Fibroblast of villous mesenchyme (primary cell): Measurements from ENCODE around the gene MAST4. TPM values are rescaled to one million over a fixed set of nuclear protein-coding genes. Genes with fewer than 3 reads are reported as not detected.
"Not testable (repeated sequence)": the region's sequence is repeated elsewhere in the genome, so short reads cannot be mapped to it uniquely, and the experiment has no call there.

Source experiments
- DNase-seq: peaks from one replicate; pipeline ENCODE4 v3.0.0-alpha.2; 2010; ENCODE audit warnings: low read depth
- H3K4me3 ChIP-seq: 2 replicates; pipeline ENCODE4 v1.5.1; 2011; ENCODE audit warnings: low read depth, mild to moderate bottlenecking, low read length
- total RNA-seq: library from RNA; depleted of rRNA; stranded (reverse); fragments of >200 nt; gene quantifications from 2 replicates; pipeline ENCODE4 v1.2.3, GENCODE V29; 2012
- TF ChIP-seq, protein P1 (sequence below): IDR thresholded peaks from 2 replicates; pipeline ENCODE4 v1.5.1; 2012; ENCODE audit warnings: low read depth, mild to moderate bottlenecking, low read length; ENCODE audit not compliant: insufficient read depth

Gene MAST4
- total RNA-seq, 1 donor = 8.2 TPM

DNA sequence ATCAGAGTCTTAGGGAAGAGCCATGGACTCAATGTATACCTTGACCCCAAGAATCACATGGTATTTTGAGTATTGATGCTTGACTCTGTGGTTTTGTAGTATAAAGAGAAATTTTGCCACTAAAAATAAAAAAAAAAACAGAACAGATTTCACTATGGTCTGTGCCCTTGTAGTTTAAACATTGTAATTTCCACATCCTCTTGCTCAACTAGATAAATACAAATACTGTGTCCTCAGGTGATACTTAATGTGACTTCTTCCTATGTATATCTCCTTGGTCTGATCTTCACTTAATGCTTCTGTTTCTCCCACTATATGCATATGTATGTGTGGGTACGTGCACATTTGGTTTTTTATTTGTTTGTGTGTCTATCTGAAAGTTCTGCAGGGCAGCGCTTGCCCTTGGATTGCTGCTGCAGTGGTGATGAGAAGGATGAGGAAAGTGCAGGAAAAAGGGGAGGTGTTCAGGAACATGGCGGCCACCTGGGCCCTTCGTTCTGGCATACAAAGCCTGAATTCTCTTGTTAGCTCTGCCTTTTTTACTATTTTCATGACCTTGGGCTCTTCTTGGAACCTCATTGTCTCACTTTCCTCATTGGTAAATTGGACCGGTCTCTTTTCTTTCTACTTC, 222.2 kb downstream of the MAST4 start:
- TF ChIP-seq, protein P1, sequence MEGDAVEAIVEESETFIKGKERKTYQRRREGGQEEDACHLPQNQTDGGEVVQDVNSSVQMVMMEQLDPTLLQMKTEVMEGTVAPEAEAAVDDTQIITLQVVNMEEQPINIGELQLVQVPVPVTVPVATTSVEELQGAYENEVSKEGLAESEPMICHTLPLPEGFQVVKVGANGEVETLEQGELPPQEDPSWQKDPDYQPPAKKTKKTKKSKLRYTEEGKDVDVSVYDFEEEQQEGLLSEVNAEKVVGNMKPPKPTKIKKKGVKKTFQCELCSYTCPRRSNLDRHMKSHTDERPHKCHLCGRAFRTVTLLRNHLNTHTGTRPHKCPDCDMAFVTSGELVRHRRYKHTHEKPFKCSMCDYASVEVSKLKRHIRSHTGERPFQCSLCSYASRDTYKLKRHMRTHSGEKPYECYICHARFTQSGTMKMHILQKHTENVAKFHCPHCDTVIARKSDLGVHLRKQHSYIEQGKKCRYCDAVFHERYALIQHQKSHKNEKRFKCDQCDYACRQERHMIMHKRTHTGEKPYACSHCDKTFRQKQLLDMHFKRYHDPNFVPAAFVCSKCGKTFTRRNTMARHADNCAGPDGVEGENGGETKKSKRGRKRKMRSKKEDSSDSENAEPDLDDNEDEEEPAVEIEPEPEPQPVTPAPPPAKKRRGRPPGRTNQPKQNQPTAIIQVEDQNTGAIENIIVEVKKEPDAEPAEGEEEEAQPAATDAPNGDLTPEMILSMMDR = no peak
- DNase-seq = no peak
- no peak overlapping the region for H3K4me3 ChIP-seq

DNA sequence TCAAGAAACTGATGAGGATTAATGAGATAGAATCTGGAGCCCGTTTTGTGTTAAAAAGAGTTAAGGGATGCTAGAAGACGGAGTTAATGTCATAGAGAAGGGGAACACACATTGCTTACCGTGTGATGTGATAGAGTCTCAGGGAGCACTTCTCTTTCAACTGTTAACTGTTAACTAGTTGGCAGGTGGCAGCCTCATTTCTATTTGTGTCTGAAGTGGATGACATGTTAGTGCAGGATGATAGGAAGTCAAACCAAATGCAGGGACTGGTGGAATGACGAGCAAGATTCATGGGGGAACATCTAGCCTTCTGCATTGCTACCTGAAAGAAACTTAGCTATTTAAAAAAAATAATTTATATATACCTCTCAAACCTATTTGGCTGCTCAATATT, 222.7 kb downstream of the MAST4 start:
- no peak for DNase-seq
- H3K4me3 ChIP-seq = no peak overlapping the region
- TF ChIP-seq, protein P1 = no peak

DNA sequence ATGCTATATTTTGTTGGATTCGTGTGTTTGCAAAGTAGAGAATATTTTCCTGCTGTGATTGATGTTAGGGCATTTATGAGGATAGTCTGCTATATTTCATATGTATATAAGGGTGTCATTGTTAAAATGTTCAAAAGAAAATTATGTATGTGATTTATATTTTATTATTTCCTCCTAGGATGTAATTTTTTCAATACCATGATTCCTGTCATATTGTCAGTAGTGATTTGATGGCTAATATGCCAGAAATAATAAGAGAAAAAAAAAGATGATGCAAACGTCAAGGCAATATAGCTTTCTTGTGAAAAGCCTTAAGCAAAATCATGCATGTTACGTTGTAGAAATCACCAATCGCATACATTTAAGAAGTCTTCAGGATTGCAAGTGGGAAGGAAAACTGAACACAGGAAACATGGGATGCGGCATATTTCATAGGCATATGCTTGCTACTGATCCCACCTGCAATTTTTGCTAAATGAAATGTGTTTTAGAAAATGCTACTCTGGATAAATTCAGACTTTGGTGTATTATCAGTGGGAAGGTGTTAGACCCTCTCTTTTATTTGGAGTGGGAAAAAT, 224.5 kb downstream of the MAST4 start:
- DNase-seq = no peak
- no peak overlapping the region for H3K4me3 ChIP-seq
- TF ChIP-seq, protein P1 = no peak

DNA sequence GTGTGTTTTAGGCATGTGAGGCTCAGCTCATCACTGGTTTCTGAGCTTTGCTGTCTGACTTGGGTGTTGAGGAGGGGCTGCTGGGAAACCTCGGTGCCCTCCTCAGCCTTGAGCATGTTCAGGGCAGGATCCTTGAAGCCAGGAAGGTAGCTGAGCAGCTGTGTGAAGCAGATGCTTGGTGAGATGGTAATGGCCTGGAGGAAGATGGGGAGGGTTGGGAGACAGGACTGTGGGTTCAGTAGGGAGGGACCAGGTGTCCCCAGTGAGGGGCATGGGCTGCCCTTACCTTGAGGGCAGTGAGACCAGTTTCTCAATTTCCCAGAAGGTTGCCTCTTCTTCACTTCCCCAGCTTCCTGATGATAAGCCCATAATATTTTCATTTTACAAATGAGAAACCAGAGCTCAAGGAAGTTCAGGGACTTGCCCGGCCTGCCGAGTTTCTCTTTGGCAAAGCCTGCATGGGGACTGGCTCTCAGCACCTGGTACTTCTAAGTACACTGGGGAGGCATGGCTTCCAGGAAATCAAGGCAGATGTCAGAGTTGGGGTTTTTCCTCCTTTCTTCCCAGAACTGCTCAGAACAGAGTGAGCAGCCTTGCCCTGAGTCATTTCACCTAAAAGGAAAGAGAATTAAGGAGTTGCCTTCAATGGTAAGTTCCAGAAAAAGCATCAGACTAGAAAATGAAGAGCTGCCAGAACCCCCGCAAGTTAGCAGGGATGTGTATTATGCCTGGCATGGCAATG, 225.7 kb downstream of the MAST4 start:
- DNase-seq = no peak
- no peak overlapping the region for H3K4me3 ChIP-seq
- TF ChIP-seq, protein P1 = no peak

DNA sequence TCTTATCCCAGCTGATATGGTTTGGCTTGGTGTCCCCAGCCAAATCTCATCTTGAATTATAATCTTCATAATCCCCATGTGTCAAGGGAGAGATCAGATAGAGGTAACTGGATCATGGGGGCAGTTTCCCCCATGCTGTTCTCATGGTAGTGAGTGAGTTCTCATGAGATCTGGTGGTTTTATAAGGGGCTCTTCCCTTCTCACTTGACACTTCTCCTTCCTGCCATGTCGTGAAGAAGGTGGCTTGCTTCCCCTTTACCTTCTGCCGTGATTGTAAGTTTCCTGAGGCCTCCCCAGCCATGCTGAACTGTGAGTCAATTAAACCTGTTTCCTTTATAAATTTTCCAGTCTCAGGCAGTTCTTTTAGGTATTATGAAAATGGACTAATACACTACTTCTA, 226.7 kb downstream of the MAST4 start:
- DNase-seq, H3K4me3 ChIP-seq: not testable (repeated sequence)

DNA sequence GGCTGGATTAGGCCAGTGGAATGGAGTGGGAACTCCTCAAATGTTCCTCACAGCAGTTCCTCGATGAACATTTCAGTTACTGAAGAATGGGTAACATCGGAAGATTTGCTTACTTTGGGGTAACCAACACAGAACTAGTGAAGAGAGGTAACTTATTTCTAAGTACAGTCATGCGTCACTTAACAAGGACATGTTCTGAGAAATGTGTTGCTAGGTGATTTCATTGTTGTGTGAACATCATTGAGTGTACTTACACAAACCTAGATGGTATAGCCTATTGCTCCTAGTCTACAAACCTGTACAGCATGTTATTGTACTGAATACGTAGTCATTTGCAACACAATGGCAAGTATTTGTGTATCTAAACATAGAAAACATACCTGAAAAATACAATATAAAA, 228.3 kb downstream of the MAST4 start:
- TF ChIP-seq, protein P1 = no peak
- H3K4me3 ChIP-seq = no peak overlapping the region
- no peak for DNase-seq

DNA sequence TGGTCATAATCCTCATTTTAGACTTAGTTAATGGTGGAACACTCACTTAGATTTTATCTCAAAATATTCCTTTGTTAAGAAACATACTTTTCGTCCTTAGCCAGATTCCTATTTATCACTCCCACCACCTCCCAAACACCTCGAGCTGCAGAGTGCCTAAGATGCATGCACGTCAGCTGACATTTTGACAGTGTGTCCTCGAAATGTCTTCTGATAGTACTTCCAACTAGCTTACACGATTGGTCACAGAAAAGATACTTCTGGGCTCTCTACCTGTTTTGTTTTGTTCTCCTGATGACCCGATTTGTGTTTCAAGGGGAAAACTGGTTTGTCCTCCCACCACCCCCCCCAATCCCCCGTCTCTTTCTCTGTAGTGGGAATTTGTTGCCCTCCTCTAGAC, 230.1 kb downstream of the MAST4 start:
- DNase-seq = no peak
- no peak overlapping the region for H3K4me3 ChIP-seq
- TF ChIP-seq, protein P1 = no peak
